IPS DF 4.7 (cell line): Measurements from ENCODE around the gene C1orf21.
A peak's percentile ranks its signal among the peaks of the same experiment; 100 is the strongest.

Source experiments
- DNase-seq: peaks from one replicate; pipeline ENCODE4 v3.0.0-alpha.2; 2013; ENCODE audit warnings: low spot score; ENCODE audit errors: extremely low read depth

C1orf21 gene

GRCh38 chr1:184445997-184446396, 59.2 kb downstream of the C1orf21 start:
- no peak for DNase-seq

- DNase-seq, result no peak
Measured at GRCh38 chr1:184447651-184448185, 60.9 kb downstream of the C1orf21 start.

- no peak for DNase-seq
Measured at GRCh38 chr1:184449916-184450315, 63.1 kb downstream of the C1orf21 start.

- DNase-seq, result no peak
Measured at GRCh38 chr1:184455786-184456185, 69.0 kb downstream of the C1orf21 start.

GRCh38 chr1:184456189-184456588, 69.4 kb downstream of the C1orf21 start:
- DNase-seq, result no peak

GRCh38 chr1:184457500-184457899, 70.7 kb downstream of the C1orf21 start:
- no peak for DNase-seq

- no peak for DNase-seq
Measured at GRCh38 chr1:184461321-184461720, 74.5 kb downstream of the C1orf21 start.

GRCh38 chr1:184462155-184462554, 75.3 kb downstream of the C1orf21 start:
- DNase-seq, result no peak

- DNase-seq, result no peak
Measured at GRCh38 chr1:184462990-184463389, 76.2 kb downstream of the C1orf21 start.

GRCh38 chr1:184463680-184464079, 76.9 kb downstream of the C1orf21 start:
- DNase-seq, result no peak

- no peak for DNase-seq
Measured at GRCh38 chr1:184464757-184465156, 77.9 kb downstream of the C1orf21 start.

- no peak for DNase-seq
Measured at GRCh38 chr1:184465489-184466146, 78.8 kb downstream of the C1orf21 start.

GRCh38 chr1:184467295-184467694, 80.5 kb downstream of the C1orf21 start:
- no peak for DNase-seq

GRCh38 chr1:184469396-184469795, 82.6 kb downstream of the C1orf21 start:
- DNase-seq, result no peak

- no peak for DNase-seq
Measured at GRCh38 chr1:184471686-184472085, 84.9 kb downstream of the C1orf21 start.

GRCh38 chr1:184472136-184472535, 85.3 kb downstream of the C1orf21 start:
- DNase-seq, result no peak

- DNase-seq, result no peak
Measured at GRCh38 chr1:184473176-184473966, 86.5 kb downstream of the C1orf21 start.

GRCh38 chr1:184476187-184476586, 89.4 kb downstream of the C1orf21 start:
- no peak for DNase-seq

GRCh38 chr1:184479435-184480167, 92.8 kb downstream of the C1orf21 start:
- no peak for DNase-seq

- peak; percentile 49 for DNase-seq
Measured at GRCh38 chr1:184480736-184481135, 93.9 kb downstream of the C1orf21 start.

- DNase-seq, result no peak
Measured at GRCh38 chr1:184482136-184482535, 95.3 kb downstream of the C1orf21 start.

GRCh38 chr1:184483101-184483683, 96.4 kb downstream of the C1orf21 start:
- no peak for DNase-seq
